HG03135 (cell line): Measurements from ENCODE around the gene TMED4.

Experiments used
- ATAC-seq: cut with Tn5 transposase; IDR thresholded peaks from one replicate; pipeline ENCODE4 v1.9.1; 2021; ENCODE audit warnings: mild to moderate bottlenecking, moderate library complexity; ENCODE audit not compliant: unreplicated experiment

The TMED4 gene

DNA sequence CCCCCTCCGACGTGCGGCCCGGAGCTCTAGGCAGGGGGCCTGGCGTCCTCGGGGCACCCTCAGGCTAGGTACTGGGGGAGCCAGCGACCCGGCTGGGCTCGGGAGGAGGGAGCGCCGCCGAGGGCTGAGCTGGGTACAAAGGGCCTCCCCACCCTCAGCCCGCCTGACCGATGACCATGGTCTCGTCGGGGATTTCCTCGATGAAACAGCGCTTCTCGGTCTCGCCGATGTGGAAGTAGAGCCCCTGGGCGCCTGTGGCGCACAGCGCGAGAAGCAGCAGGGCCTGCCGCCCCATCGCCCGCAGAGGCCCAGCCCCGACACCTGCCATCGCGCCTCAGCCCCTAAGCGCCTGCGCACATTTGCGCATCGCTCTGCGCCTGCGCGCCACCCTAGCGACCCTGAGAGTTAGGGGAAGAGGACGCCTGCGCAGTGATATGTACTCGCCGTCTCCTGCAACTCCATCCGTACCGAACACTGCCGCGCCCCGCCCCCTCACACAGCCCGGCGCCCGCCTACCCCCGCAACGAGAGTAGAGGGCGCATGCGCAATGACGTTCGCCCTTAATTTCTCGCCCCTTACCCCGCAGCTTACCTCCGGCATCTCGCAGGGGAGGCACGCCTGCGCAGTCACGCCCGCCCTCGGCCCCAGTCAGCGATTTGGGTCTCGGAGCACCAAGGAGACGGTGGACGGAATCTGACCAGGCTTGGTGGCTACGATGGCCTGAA is at the start of gene TMED4:
Gene TMED4, minus strand, starts transcription at position 353 of the 725 bp plus-strand sequence. Its CDS starts 25 bp downstream, at position 328.
- ATAC-seq = peak; percentile 85

DNA sequence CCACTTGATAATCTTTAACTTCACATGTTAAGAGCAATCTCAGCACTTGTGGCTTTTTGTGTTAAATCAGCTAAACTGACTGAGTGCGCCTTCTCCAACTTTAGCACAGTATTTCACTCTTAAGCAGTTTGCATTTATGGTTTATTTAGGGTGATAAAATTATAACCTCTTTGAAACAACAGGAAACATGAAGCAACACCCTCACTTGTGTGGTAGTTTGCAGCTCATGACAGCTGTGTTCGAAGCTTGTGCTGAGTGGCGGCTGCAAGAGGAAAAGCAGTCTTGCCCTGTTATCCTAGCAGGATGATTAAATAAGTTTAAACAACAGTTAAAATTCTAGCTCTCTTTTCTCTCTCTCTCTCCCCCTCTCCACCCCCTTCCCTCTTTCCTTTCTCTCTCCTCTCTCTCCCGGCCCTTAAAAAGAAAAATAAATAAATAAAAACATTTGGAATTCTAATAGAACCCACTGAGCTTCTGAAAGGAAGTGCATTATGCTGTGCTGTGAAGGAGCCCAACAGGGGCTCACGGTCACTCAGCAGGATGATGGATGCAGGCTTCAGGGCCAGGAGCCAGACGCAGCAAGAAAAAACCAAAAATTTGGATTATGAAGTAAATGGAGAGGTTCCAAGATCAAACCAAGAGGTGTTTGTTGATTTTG is 49.6 kb upstream of the TMED4 start:
- no peak for ATAC-seq

- ATAC-seq = no peak
Observed at GRCh38 chr7:44630792-44631457, 48.9 kb upstream of the TMED4 start.

GRCh38 chr7:44629829-44630522 is 47.9 kb upstream of the TMED4 start:
- peak; percentile 33 for ATAC-seq

GRCh38 chr7:44626620-44627019 is 44.6 kb upstream of the TMED4 start:
- ATAC-seq = no peak

DNA sequence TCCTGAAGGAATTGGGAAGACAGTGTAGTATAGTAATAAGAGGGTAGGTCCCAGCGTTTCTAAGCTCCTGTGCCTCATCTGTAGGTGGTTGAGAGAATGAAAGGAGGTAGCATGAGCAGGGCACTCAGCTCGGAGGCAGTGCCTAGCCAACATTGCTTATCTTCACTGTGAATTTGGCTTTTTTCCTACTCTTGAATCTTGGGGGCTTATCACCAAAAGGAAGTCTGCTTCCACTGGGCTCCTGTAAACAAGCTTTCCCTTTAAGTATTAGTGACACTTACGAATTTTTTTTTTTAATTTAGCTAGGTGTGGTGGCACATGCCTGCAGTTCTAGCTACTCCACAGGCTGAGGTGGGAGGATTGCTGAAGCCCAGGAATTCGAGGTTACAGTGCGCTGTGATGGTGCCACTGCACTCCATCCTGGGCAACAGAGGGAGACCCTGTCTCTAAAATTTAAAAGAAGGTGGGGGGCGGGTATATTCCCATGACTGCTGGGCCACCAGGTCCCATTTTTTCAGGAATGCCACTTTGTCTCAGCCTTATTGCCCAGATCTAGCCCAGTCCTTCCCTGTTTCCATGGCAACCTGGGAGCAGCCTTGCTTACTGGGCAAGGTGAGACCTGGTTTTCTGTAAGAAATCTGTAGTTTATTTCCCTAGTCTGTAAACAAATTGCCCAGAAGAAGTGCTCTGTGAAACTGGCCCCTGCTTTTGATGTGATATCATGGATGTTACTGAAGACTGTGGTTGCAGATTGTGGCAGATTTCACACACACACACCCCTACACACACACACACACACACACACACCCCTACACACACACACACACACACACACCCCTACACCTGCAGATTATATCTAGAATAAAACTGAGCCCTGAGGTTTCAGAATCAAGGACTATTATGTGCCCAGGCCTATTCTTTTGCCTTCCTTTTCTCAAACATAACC is 43.8 kb upstream of the TMED4 start:
- ATAC-seq = no peak

DNA sequence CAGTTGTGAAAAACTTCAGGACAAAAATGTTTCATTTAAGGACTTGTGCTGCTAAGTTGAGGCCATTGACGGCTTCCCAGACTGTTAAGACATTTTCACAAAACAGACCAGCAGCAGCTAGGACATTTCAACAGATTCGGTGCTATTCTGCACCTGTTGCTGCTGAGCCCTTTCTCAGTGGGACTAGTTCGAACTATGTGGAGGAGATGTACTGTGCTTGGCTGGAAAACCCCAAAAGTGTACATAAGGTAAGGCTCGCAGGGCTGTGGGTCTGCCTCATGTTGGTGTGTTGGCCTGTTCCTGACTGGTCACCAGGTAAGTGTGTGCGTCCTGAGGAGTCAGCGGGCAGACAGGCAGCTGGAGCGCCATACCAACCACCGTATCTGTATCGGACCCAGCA is 42.3 kb upstream of the TMED4 start:
- ATAC-seq = no peak

DNA sequence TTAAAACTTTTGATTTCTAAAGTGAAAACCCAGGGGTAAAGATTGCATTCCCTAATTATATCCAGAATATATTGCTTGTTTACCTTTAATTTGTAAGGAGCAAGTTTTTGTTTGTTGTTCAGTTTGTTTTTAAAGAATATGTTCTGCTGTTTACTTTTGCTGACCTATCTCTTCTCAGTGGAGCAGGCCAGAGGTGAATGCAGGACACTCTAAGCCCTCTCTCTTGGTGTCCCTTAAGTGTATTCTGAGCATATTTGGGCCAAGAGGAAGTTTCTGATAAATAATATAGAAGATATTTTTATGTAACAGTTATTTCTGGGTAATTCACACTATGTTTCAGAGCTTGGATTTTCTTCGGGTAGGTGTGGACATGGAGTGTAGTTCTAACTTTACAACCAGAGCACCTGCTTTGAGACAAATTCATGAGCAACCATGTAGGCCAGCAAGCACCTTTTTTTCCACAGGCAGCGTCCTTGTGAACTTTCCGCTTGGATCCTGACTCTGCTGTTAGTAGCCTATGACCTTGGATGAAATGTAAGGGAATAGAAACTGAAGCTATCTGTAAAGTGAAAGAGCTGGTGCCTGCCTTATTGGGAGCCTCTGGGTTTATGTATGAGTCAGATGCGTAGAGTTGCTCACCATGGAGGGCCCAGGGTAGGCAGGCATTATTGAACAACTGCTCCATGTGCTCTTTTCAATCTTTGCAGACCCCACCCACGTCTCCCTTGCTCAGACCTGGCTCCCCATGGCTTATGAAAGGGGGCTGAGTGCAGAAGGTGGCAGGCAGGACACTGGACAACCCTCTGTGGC is 40.5 kb upstream of the TMED4 start:
- peak; percentile 58 for ATAC-seq

- no peak for ATAC-seq
Observed at GRCh38 chr7:44621750-44622103, 39.7 kb upstream of the TMED4 start.

DNA sequence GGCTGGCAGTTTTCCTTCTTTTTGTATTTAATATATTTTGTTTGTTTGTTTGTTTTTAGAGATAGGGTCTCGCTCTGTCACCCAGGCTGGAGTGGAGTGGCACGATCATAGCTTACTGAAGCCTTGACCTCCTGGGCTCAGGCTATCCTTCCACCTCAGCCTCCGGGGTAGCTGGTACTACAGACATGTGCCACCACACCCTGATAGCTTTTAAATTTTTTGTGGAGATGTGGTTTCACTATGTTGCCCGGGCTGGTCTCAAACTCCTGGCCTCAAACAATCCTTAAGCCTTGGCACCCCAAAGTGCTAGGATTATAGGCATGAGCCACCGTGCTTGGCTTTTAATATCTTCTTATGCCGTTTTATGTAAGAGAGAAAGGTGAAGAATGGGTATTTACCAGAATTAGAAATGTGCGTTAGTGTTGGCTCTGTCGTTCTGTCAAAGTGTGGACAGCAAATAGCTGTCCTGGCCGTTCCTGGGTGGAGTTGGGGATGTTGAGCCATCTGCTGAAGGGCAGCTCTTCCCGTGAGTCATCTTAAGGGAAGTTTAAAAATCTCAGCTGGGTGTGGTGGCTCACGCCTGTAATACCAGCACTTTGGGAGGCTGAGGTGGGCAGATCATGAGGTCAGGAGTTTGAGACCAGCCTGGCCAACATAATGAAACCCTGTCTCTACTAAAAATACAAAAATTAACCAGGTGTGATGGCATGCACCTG is 39.2 kb upstream of the TMED4 start:
- ATAC-seq = no peak

DNA sequence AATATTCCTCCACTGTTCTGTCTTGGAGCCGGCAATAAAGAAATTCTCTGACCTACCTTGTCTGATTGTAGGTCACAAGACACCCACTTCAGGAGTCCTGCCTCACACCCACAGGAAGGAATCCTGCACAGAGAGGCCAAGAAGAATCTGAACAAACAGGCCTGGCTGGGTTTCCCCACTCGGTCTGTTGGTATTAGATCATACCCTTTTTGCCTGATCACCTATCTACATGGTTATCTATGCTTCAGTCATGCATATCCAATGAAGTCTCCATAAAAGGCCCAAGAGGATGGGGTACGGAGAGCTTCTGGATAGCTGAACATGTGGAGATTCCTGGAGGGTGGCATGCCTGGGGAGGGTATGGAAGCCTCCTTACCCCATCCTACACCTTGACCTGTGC is 36.7 kb upstream of the TMED4 start:
- ATAC-seq = no peak

- ATAC-seq = no peak
Observed at GRCh38 chr7:44618045-44618444, 36.0 kb upstream of the TMED4 start.

DNA sequence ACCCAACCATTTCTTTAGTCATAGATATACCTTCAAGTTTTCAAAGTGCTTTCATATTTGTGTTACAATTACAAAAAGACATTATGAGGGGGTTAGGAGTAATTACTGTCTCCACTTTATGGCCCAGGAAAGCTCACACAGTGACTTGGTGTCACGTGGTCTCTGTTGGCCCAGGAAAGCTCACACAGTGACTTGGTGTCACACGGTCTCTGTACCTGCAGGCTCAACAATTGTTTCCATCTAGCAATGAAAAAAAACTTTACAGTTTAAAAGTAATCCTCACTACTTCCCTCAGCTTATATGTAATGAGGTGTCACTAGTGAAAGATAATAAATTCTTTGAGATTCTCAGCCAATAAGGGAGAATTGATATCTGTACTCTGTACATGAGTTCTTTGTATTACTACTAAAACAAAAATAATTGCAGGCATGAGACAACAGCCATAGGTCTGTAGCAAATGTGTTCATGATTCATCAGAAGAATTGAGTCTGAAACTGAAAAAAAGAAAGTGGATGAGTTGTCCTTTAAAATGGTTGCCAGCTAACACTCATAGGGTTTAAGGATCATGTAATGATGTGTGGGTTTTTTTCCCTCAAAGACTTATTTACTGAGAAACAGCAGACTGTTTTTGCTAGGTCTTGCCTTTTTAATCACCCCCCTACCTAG is 35.3 kb upstream of the TMED4 start:
- ATAC-seq = no peak

GRCh38 chr7:44616545-44616944 is 34.5 kb upstream of the TMED4 start:
- no peak for ATAC-seq

GRCh38 chr7:44615793-44616192 is 33.8 kb upstream of the TMED4 start:
- ATAC-seq = no peak

DNA sequence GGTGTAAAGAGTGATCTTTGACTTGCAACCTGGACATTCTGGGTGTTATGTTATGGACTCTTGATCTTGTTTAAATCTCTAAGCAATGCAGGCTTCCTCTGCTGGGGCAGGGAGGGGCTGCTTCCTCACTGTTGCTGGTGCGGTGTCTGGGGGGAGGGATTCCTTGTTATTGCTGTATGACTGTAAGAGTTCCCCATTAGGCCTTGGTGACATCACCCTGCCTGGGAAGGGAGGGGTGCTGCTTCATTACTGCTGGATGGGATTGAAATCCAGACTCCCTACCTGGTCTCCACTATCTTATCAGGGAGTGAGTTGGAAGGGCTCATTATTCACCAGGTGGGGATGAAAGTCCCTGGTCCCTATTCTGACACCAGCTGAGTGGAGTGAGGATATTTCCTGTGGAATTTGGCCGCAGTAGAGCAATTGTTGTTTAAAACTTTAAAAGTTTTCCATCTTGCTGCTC is 33.1 kb upstream of the TMED4 start:
- no peak for ATAC-seq

- no peak for ATAC-seq
Observed at GRCh38 chr7:44609829-44610228, 27.8 kb upstream of the TMED4 start.

DNA sequence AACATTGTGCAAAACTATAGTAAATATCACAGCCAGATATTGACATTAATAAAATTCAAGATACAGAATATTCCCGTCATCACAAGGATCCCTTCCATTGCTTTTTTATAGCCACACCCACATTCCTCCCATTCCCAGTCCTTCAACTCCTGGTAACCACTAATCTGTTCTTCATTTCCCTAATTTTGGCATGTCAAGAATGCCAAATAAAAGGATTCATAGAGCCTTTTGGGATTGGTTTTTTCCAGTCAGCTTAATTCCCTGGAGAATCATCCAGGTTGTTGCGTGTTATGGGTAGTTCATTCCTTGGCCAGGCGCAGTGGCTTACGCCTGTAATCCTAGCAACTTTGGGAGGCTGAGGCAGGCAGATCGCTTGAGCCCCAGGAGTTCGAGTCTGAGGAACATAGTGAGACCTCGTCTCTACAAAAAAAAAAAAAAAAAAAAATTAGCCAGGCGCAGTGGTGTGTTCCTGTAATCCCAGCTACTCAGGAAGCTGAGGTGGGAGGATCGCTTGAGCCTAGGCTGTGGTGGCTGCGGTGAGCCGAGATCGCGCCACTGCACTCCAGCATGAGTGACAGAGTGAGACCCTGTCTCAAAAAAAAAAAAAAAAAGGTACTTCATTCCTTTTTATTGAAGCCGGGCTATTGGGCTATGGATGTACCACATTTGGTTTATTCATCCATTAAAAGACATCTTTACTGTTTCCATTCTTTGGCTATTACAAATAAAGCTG is 27.1 kb upstream of the TMED4 start:
- no peak for ATAC-seq
